ENCODE data around the gene PLEKHG4.

DNA sequence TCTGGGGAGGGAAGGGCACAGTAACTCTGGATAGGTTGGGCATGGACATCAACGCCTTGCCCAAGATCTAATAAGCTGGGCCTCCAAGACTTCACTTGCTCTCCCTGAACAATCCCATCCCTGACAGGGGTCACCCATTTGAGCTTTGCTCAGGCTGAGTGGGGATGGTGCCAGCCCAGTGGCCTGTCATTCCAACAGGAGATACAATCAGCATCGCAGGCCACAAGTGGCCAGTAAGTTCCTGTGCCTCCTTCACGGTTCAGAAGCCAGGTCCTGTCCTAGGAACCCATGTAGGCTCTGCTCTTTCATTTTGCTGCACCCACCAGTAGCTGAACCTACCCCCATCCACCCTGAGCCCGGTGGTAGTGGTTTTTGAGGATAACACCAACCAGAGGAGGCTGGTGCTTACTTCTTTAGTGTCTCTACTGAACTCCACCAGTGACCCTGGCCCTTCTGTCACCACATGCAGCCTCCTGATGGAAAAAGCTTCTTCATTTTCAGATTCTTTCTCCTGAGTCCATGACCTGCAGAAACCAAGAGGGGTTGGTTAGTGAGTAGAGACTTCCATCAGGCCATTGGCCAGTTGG is 14.9 kb downstream of the PLEKHG4 start:
- TF ChIP-seq POLR2A (IDR thresholded peaks at IDR 0.05) (no peak), POLR2AphosphoS5 (IDR thresholded peaks at IDR 0.05) (no peak)
- TF ChIP-seq, protein P1, sequence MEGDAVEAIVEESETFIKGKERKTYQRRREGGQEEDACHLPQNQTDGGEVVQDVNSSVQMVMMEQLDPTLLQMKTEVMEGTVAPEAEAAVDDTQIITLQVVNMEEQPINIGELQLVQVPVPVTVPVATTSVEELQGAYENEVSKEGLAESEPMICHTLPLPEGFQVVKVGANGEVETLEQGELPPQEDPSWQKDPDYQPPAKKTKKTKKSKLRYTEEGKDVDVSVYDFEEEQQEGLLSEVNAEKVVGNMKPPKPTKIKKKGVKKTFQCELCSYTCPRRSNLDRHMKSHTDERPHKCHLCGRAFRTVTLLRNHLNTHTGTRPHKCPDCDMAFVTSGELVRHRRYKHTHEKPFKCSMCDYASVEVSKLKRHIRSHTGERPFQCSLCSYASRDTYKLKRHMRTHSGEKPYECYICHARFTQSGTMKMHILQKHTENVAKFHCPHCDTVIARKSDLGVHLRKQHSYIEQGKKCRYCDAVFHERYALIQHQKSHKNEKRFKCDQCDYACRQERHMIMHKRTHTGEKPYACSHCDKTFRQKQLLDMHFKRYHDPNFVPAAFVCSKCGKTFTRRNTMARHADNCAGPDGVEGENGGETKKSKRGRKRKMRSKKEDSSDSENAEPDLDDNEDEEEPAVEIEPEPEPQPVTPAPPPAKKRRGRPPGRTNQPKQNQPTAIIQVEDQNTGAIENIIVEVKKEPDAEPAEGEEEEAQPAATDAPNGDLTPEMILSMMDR (IDR thresholded peaks at IDR 0.05), result no peak
